GM12891 (cell line): Measurements from ENCODE around the gene ATP10D.

Source experiments
- DNase-seq: peaks from one replicate; pipeline ENCODE4 v3.0.0; 2011; ENCODE audit warnings: low spot score; ENCODE audit not compliant: insufficient read length
- FAIRE-seq: peaks from 2 replicates; lab custom pipeline; 2011; peaks lifted over from hg19 to GRCh38; lab: Jason Lieb, UNC
- PAX5 ChIP-seq: IDR thresholded peaks from 2 replicates; pipeline ENCODE4 v1.6.1; 2011; ENCODE audit warnings: low read length, moderate library complexity, mild to moderate bottlenecking; ENCODE audit not compliant: insufficient read depth, severe bottlenecking
- POLR2A ChIP-seq: IDR thresholded peaks from 2 replicates; pipeline ENCODE4 v1.6.1; 2011; ENCODE audit warnings: low read depth, low read length, control low read depth
- POLR2AphosphoS5 ChIP-seq: IDR thresholded peaks from 2 replicates; pipeline ENCODE4 v1.6.1; 2011; ENCODE audit warnings: low read depth, low read length, control low read depth
- POU2F2 ChIP-seq: IDR thresholded peaks from 2 replicates; pipeline ENCODE4 v1.6.1; 2011; ENCODE audit warnings: low read depth, mild to moderate bottlenecking, control low read depth, low read length, moderate library complexity
- SPI1 ChIP-seq: IDR thresholded peaks from 2 replicates; pipeline ENCODE4 v1.6.1; 2011; ENCODE audit warnings: low read depth, low read length, control low read depth
- TAF1 ChIP-seq: IDR thresholded peaks from 2 replicates; pipeline ENCODE4 v1.6.1; 2011; ENCODE audit warnings: low read depth, low read length, control low read depth

Gene ATP10D

DNA sequence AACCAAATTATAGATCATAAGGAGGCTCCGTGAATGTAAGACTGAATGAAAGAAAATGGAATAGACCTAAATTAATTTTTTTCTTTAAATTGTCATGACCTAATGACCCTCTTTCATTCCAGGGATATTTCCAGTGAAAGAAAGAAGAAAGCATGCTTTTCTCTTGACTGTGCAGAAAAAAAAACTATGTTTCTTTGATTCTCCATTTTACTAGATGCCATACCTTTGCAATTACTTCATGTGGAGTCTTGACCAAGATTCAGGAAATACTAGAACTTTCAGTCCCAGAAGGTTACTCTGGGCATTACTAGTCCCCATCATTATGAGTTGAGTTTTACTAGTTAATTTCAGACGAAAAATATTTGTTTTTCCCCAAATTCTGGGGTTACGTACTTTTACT lies 15.1 kb upstream of the ATP10D start:
- FAIRE-seq (no peak), DNase-seq (no peak)
- no peak for TF ChIP-seq POLR2AphosphoS5
- no peak for TF ChIP-seq PAX5
- TF ChIP-seq POU2F2 = no peak
- no peak for TF ChIP-seq SPI1
- no peak for TF ChIP-seq POLR2A
- TF ChIP-seq TAF1 = no peak

GRCh38 chr4:47471064-47471463 lies 14.0 kb upstream of the ATP10D start:
- DNase-seq (no peak), FAIRE-seq (no peak)
- TF ChIP-seq POLR2AphosphoS5 (no peak), TAF1 (no peak), POLR2A (no peak), PAX5 (no peak), POU2F2 (no peak), SPI1 (no peak)

DNA sequence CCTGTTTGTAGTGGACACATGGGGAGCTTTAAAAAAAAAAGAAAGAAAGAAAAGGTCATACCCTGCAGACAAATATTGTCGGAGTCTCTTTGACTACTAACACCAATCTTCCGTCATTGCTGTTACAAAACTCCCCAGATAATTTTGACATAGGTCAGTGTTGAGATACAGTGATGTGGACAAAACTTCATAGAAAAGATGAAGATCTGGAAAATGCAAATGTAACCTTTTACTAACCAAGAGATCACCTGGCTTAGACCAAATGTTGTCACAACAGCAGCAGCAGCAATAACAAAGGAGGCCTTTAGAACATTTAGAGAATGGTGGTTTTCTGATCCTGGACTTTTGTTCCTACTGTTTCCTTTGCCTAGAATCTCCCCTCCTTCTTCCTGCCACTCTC lies 13.5 kb upstream of the ATP10D start:
- FAIRE-seq (no peak), DNase-seq (no peak)
- TF ChIP-seq SPI1 (no peak), POLR2A (no peak), PAX5 (no peak), POU2F2 (no peak), TAF1 (no peak), POLR2AphosphoS5 (no peak)

GRCh38 chr4:47473141-47473750 lies 11.8 kb upstream of the ATP10D start:
- DNase-seq (no peak), FAIRE-seq (no peak)
- no peak for TF ChIP-seq PAX5

GRCh38 chr4:47474799-47475198 lies 10.3 kb upstream of the ATP10D start:
- DNase-seq (no peak), FAIRE-seq (no peak)
- TF ChIP-seq SPI1 (no peak), POU2F2 (no peak), POLR2AphosphoS5 (no peak), POLR2A (no peak), PAX5 (no peak)

- no peak for FAIRE-seq
- no peak for DNase-seq
Measured at GRCh38 chr4:47475411-47475810, 9.7 kb upstream of the ATP10D start.

DNA sequence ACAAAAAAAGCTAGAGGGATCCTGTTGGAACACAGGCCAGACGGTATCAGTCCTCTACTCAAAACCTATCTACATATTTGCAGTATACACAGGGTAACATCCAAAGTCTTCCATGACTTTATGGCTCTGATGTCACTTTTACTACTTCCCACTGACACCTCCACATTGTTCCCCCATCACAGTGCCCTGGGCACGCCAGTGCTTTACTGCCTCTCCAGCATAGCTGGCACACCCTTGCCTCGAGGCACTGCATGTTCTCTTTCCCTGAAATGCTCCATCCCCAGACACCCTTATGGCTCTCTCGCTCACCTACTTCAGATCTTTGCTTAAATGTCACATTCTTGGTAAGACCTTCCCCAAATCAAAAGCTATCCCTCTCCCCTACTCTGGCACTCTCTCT lies 6.3 kb upstream of the ATP10D start:
- peak; percentile 43 for FAIRE-seq
- no peak for TF ChIP-seq POLR2A
- TF ChIP-seq PAX5 = no peak
- no peak for TF ChIP-seq TAF1
- no peak for TF ChIP-seq POLR2AphosphoS5
- no peak for TF ChIP-seq POU2F2
- no peak for TF ChIP-seq SPI1

More at GRCh38 chr4:47475411-47475810, 9.7 kb upstream of the ATP10D start:
- no peak for TF ChIP-seq TAF1
- no peak for TF ChIP-seq SPI1
- TF ChIP-seq POLR2AphosphoS5 = no peak
- no peak for TF ChIP-seq POLR2A
- TF ChIP-seq PAX5 = no peak
- no peak for TF ChIP-seq POU2F2

DNA sequence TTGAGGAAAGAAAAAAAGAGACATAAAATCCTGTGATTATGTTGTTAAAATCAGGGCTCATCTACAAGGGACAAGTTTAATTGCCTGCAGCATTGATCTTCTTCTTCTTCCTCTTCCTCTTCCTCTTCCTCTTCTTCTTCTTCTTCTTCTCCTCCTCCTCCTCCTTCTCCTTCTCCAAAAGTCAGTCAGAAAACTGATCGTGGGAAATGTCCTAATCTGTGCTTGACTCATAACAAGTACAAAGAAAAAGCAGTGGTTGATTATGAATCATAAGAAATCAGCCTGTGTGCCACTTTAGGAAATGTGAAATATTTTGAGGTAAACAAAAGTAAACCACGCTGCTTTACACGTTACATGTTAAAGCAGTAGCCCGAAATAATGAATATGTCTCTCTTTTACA lies 2.7 kb upstream of the ATP10D start:
- no peak for DNase-seq
- FAIRE-seq = no peak
- TF ChIP-seq PAX5 = no peak
- no peak for TF ChIP-seq POU2F2
- no peak for TF ChIP-seq TAF1

More for the DNA sequence above, 6.3 kb upstream of the ATP10D start:
- DNase-seq = no peak

DNA sequence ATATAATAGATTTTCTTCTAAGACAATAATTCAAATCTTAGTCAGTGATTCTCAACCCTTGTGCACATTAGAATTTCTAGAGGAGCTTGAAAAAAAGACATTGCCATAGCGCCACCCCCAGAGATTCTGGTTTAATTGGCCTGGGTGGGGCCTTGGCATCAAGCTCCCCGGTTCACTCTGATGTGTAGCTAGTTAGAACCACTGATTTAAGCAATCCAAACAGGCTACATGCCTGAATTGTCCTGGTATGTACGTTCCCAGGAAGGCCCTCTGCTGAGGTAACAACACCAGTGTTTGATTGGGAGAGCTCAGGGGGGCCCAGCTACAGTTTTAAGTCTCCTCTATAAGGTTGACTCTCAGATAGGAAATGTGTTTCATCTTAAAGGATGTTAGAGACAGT lies 1.3 kb upstream of the ATP10D start:
- FAIRE-seq (no peak), DNase-seq (no peak)
- TF ChIP-seq TAF1 (no peak), PAX5 (no peak), POU2F2 (no peak), POLR2A (no peak), SPI1 (no peak), POLR2AphosphoS5 (no peak)

- DNase-seq = no peak
- TF ChIP-seq PAX5 (no peak), POLR2A (no peak), POU2F2 (no peak), POLR2AphosphoS5 (no peak), TAF1 (no peak), SPI1 (no peak)
- no peak for FAIRE-seq
Measured at GRCh38 chr4:47484168-47484567, 907 bp upstream of the ATP10D start.
